DMS79 treated with DMSO at 0.1 percent for 48 hours (cell line): ENCODE data around the gene PSMD2.

Experiments used
- DNase-seq: peaks from one replicate; lab custom pipeline; 2025; lab: John Stamatoyannopoulos, UW

Gene PSMD2

GRCh38 chr3:184357248-184358123 lies 58.4 kb downstream of the PSMD2 start:
- no peak for DNase-seq

- no peak for DNase-seq
These were observed 59.2 kb downstream of the PSMD2 start for GRCh38 chr3:184358124-184358767.
